HG03060 (cell line): Measurements from ENCODE around the gene ZNF280B.
"Not testable (repeated sequence)": the region's sequence is repeated elsewhere in the genome, so short reads cannot be mapped to it uniquely, and the experiment has no call there.

Experiments used
- ATAC-seq: cut with Tn5 transposase; IDR thresholded peaks from one replicate; pipeline ENCODE4 v1.9.1; 2021; ENCODE audit warnings: low read depth, moderate number of reproducible peaks; ENCODE audit not compliant: unreplicated experiment

ZNF280B gene

GRCh38 chr22:22465782-22466181, 42.8 kb downstream of the ZNF280B start:
- ATAC-seq = no peak

- ATAC-seq = no peak
Observed at GRCh38 chr22:22465094-22465602, 43.4 kb downstream of the ZNF280B start.

GRCh38 chr22:22464541-22465054, 43.9 kb downstream of the ZNF280B start:
- no peak for ATAC-seq

GRCh38 chr22:22463855-22464540, 44.5 kb downstream of the ZNF280B start:
- ATAC-seq = no peak

- no peak for ATAC-seq
Observed at GRCh38 chr22:22462813-22463567, 45.6 kb downstream of the ZNF280B start.

GRCh38 chr22:22461583-22461982, 47.0 kb downstream of the ZNF280B start:
- no peak for ATAC-seq

GRCh38 chr22:22461111-22461510, 47.4 kb downstream of the ZNF280B start:
- no peak for ATAC-seq

- ATAC-seq = no peak
Observed at GRCh38 chr22:22460635-22461034, 47.9 kb downstream of the ZNF280B start.

- ATAC-seq = no peak
Observed at GRCh38 chr22:22460060-22460459, 48.5 kb downstream of the ZNF280B start.

- ATAC-seq = no peak
Observed at GRCh38 chr22:22458896-22459588, 49.5 kb downstream of the ZNF280B start.

GRCh38 chr22:22458387-22458786, 50.2 kb downstream of the ZNF280B start:
- ATAC-seq = no peak

- no peak for ATAC-seq
Observed at GRCh38 chr22:22454997-22455396, 53.5 kb downstream of the ZNF280B start.

- ATAC-seq = no peak
Observed at GRCh38 chr22:22452996-22453686, 55.4 kb downstream of the ZNF280B start.

GRCh38 chr22:22452211-22452610, 56.3 kb downstream of the ZNF280B start:
- ATAC-seq = no peak

- ATAC-seq = no peak
Observed at GRCh38 chr22:22450343-22450839, 58.2 kb downstream of the ZNF280B start.

- no peak for ATAC-seq
Observed at GRCh38 chr22:22449819-22450218, 58.7 kb downstream of the ZNF280B start.

GRCh38 chr22:22446517-22446916, 62.0 kb downstream of the ZNF280B start:
- no peak for ATAC-seq

- ATAC-seq = not testable (repeated sequence)
Observed at GRCh38 chr22:22444007-22444589, 64.4 kb downstream of the ZNF280B start.

- no peak for ATAC-seq
Observed at GRCh38 chr22:22442928-22443709, 65.4 kb downstream of the ZNF280B start.
